Lower lobe of right lung (tissue), 2 donors: ENCODE data around the gene UBASH3B. TPM values are rescaled to one million over a fixed set of nuclear protein-coding genes. Genes with fewer than 3 reads are reported as not detected.
A peak's percentile ranks its signal among the peaks of the same experiment; 100 is the strongest.

Experiments
- ATAC-seq, 2 donors: fragments of 200-7000 bp; cut with Tn5 transposase; one replicate each; pipeline ENCODE4 v1.9.1; 2020 to 2022; ENCODE audit warnings: mild to moderate bottlenecking in 2 of 2, moderate library complexity in 2 of 2
- DNase-seq: peaks from one replicate; pipeline ENCODE4 v3.0.0-alpha.2; 2020
- H3K27ac ChIP-seq: fragments of 200-600 bp; one replicate; pipeline ENCODE4 v1.8.0; 2022
- H3K27me3 ChIP-seq: fragments of 200-600 bp; one replicate; pipeline ENCODE4 v1.8.0; 2022; ENCODE audit warnings: low read depth
- H3K36me3 ChIP-seq: fragments of 200-600 bp; one replicate; pipeline ENCODE4 v1.8.0; 2022; ENCODE audit warnings: mild to moderate bottlenecking
- H3K4me1 ChIP-seq: fragments of 200-600 bp; one replicate; pipeline ENCODE4 v1.8.0; 2022
- H3K4me3 ChIP-seq: fragments of 200-600 bp; one replicate; pipeline ENCODE4 v1.8.0; 2022; ENCODE audit warnings: mild to moderate bottlenecking
- H3K9me3 ChIP-seq: fragments of 200-600 bp; one replicate; pipeline ENCODE4 v1.8.0; 2022
- CTCF ChIP-seq: fragments of 200-600 bp; IDR thresholded peaks from one replicate; pipeline ENCODE4 v1.8.0; 2022; ENCODE audit warnings: antibody characterized with exemption, mild to moderate bottlenecking
- intact Hi-C: fragments of 100-400 bp; cut with DNase I; formaldehyde crosslinking; loops from one replicate; pipeline ENCODE4 v1.11.0; 2022
- total RNA-seq: library from RNA; stranded (reverse); fragmentation: NEBNext Ultra II Directional; extraction: Animal tissue kit (Norgen Biotek cat#: 25700); gene quantifications from one replicate; pipeline ENCODE4 v1.2.1, GENCODE V29; 2021
- donor health status: DM: no; HTN: yes; CAD: no; lungs with severe emphysema.

Gene UBASH3B
- total RNA-seq, 1 donor from 2014 or later, result 64.7 TPM

DNA sequence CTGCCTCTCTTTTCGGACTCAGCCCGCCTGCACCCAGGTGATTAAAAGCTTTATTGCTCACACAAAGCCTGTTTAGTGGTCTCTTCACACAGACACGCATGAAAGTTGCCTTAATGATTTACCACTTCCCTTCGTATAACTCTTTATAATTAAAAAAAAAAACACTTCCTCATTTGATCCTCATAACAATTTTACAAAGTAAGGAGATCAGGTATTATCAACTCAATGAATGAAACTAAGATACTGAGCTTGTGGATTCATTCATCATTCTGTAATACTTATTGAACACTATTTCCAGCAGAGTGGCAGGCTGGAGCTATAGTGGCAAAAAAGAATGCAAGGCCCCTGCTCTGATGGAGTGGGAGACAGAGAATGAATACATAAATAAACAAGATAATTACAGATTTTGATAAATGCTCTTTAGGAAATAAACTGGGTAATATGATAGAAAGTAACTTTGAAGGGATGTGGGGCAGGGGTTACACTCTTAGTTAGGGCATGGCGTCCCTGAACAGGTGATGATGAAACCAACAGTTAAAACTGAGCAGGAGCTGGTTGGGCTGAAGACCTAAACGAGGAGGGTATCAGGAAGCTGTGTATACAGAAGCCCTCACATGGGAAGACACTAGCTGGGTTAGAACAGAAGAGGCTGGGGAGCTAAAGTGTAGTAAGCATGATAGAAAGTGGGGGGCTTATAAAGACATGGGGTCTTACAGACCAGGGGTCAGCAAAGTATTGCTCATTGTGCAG, 177.4 kb downstream of the UBASH3B start:
- no peak for TF ChIP-seq CTCF
- no peak overlapping the region for H3K27ac ChIP-seq
- no peak overlapping the region for H3K4me3 ChIP-seq
- H3K9me3 ChIP-seq, result no peaks in the 10 kb centered on the region
- ATAC-seq (no peak), DNase-seq (no peak)
- no peaks in the 10 kb centered on the region for H3K36me3 ChIP-seq
- no peaks in the 10 kb centered on the region for H3K4me1 ChIP-seq
- intact Hi-C loops, result no loop called here
- H3K27me3 ChIP-seq, result no peaks in the 10 kb centered on the region

DNA sequence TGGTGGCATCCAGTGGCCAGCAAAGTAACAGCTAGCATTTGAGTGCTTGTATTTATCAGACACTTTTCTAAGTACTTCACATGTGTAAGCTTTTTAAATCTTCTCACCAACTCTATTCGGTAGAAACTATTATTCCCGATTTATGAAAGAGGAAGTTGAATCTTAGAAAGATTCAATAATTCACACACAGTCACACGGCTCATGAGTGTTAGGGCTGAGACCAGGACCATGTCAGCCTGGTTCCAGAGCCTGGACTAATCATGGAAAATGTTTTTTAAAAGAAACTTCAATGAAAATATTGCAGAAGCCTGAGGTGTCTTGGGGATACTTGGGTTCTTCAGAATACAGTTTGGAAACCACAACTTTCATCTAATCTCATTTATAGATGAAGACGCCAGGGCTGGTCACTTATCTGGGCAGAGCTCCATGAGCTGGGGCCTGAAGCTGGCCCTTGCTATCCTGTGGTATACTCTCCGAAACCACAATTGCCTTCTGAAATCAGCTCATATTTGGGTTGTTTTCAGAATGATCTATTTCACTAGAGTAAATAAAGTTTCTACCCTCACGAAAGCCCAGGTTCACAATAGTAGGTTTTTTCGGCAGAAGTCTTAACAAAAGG, 178.4 kb downstream of the UBASH3B start:
- no peaks in the 10 kb centered on the region for H3K9me3 ChIP-seq
- H3K27me3 ChIP-seq, result no peaks in the 10 kb centered on the region
- H3K27ac ChIP-seq, result no peak overlapping the region
- TF ChIP-seq CTCF, result no peak
- DNase-seq, result no peak
- no peaks in the 10 kb centered on the region for H3K36me3 ChIP-seq
- H3K4me1 ChIP-seq, result no peaks in the 10 kb centered on the region
- intact Hi-C loops, result no loop called here
- no peak for ATAC-seq
- no peak overlapping the region for H3K4me3 ChIP-seq

GRCh38 chr11:122836916-122837315, 181.4 kb downstream of the UBASH3B start:
- ATAC-seq, result no peak
- H3K4me1 ChIP-seq, result no peaks in the 10 kb centered on the region
- H3K9me3 ChIP-seq, result no peaks in the 10 kb centered on the region
- H3K36me3 ChIP-seq, result no peaks in the 10 kb centered on the region
- no peak for TF ChIP-seq CTCF
- no peak overlapping the region for H3K4me3 ChIP-seq
- no peak for DNase-seq
- intact Hi-C loops, result no loop called here
- no peak overlapping the region for H3K27ac ChIP-seq
- H3K27me3 ChIP-seq, result no peaks in the 10 kb centered on the region

DNA sequence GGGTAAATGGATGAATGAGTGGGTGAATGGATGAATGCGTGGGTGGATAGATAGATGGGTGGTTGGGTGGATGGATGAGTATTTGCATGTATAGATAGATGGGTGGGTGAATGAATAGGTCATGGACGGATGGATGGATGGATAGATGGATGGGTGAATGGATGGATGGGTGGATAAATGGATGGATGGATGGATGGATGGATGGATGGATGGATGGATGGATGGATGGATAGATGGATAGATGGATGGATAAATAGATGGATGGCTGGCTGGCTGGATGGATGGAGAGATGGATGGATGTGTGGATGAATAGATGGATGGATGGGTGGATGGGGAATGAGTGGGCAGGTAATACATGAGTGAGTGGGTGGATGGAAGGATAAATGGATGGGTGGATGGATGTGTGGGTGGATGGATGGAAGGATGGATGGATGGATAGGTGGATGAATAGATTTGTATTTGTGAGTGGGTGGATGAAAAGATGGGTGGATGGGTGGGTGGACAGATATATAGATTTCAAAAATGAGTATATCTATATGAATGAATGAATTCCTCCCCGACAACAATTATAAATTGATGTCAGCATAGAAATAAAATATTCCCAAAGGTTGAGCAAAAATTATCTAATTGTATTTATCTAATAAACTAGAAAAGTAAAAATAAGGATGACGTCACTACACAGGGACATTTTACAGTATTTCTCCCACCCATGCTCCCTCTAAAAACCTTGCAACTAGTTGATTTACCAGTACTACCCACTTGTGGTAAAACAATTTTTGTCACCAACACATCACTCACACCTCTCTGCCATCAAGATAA, 182.2 kb downstream of the UBASH3B start:
- Histone ChIP-seq H3K27ac (no peak overlapping the region), H3K9me3 (no peaks in the 10 kb centered on the region), H3K4me1 (no peaks in the 10 kb centered on the region), H3K4me3 (no peak overlapping the region), H3K36me3 (no peaks in the 10 kb centered on the region), H3K27me3 (no peaks in the 10 kb centered on the region)
- no peak for TF ChIP-seq CTCF
- no peak for ATAC-seq
- intact Hi-C loops, result no loop called here
- DNase-seq, result no peak

- intact Hi-C loops, result no loop called here
- no peak for TF ChIP-seq CTCF
Observed at GRCh38 chr11:122843281-122844141, 188.0 kb downstream of the UBASH3B start.

More at GRCh38 chr11:122843281-122844141, 188.0 kb downstream of the UBASH3B start:
- Histone ChIP-seq H3K27ac (no peak overlapping the region), H3K4me3 (no peak overlapping the region), H3K4me1 (no peaks in the 10 kb centered on the region), H3K27me3 (no peaks in the 10 kb centered on the region), H3K9me3 (no peaks in the 10 kb centered on the region), H3K36me3 (no peaks in the 10 kb centered on the region)
- no peak for DNase-seq
- ATAC-seq, result peak; percentile 44 to 74
